NCI-H82 treated with DMSO at 0.1 percent for 48 hours (cell line): ENCODE measurements around the gene TLE3.

Experiments
- DNase-seq: peaks from one replicate; lab custom pipeline; 2025; ENCODE audit not compliant: unreplicated experiment; lab: John Stamatoyannopoulos, UW

Gene TLE3

DNA sequence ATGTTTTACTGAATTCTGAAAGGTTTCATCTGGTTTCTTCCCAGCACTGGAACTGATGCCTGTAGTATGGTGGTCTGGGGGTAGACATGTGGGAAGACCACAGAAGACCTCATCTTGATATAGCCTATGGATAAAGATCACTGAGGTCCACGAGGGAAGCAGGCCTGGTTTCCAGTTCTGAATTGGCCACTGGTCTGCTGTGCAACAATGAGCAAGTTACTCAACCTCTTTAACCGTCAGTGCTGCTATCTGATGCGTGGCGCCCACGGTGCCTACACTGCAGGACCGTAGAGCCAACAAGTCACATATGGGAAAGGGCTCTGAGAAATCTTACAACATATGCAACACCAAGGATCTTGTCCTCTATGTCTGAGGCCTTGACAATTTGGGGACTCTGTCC, 13.3 kb downstream of the TLE3 start:
- no peak for DNase-seq

DNA sequence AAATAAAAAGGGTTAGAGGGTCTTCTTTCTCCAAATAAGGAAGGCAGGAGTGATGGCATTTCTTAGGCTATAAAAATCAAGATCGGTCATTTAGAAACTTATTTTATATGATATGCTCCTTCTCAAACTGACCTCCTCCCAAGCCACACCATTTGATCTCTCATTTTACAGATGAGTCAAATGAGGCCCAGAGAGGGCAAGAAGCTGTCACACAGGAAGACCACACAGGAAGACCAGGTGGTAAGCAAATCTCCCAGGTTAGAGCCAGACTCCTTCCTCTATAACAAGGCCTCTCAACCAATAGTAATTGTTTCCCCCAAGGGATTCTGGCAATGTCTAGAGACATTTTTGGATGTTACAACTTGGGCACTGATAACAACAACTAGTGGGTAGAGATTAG, 13.8 kb downstream of the TLE3 start:
- no peak for DNase-seq

DNA sequence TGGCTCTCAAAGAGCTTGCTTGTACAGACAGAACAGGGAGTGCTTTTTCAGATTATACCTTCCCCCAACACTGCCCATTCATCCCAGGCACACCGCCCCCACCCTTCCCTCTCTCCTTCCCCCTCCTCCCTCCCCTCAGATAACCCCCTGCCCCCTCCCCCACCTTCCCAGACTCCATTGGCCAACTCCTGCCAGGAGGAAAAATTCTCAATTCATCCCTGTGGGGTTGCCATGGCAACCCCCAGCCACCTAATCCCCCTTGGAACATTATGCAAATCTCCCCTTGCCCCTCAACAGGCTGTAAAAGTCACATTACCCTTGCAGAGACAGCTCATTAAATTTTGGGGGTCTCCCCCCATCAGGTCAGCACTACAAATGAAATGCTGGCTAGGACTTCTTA, 14.3 kb downstream of the TLE3 start:
- DNase-seq = peak; percentile 30

DNA sequence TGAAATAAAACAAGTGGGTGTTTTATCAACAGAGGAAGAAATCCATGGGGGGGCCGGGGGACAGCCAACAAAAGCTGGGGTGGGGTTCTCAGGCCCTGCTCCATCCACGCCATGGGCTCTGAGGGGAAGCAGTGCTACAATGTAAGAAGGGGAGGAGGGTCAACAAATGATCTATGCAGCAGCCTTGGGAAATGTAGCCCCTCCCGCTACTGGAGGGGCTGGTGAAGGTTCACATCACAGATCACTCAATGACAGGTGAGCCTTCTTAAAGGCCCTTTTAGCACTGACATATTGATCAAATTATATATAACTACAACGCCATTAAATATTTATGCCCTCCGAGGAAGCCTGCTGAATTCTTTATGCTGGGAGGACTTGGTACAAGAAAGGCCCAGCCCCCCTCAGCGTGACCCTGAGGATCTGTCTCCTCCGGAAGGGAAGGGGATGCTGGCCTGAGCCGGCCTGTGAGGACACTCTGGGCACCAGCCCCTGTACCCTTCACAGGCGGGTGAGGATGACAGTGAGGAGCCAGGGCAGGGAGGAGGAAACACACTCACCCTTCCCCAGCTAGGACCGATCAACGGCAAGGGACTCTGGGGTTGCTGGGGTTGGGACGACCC, 15.3 kb downstream of the TLE3 start:
- no peak for DNase-seq

DNA sequence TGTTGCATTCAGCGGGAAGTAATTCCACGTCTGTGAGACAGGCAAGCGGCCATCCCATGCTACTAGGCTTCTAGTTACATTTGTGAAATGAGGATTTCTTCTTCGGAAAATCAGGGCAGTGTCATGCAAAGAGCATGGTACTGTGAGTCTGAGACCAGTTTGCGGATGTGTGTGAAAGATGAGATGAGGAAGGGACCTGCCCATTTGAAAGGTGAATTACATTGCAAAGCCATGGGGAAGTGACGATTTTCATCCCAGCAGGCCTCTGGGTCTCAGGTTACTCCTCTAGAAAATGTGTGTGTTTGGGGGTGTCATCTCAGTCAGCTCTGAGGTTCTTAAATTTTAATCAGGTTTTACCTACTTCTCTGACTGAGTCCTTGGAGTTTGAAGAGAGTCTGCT, 16.1 kb downstream of the TLE3 start:
- DNase-seq = no peak

DNA sequence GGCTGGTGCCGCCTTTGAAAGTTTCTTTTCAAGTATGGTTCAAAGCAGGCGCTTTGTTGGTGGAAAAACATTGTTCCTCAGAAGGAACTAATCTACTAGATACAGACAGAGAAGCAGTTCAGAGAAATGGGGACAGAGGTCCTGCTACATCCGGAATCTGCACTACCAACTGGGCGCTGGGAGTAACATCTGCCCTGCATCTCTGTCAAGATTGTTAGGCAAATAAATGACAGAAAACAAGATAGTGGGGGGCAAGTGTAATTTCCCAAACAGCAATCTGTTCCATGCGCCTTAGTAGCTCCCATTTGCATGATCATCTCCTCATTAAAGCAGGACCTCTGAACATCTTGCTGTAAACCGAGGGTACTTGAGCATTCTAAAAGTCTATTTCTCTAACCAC, 17.4 kb downstream of the TLE3 start:
- no peak for DNase-seq

DNA sequence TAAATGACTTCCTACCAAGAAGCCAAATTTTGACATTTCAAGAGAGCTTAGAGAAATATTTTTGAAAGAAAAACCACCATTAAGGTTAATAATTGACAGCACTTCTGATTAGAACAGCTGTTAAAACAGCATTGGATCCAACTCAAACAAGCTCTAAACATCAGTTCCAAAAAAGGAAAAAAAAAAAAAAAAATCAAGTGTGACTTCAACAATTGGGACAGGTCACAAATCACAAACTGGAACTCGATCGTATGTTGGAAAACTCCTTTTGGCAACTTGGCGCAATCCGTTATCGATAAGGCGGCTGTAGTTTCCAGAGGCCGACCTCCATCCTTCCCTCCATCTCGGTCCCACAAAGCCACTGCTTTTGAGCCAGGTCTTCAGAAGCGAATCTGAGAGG, 17.8 kb downstream of the TLE3 start:
- no peak for DNase-seq

DNA sequence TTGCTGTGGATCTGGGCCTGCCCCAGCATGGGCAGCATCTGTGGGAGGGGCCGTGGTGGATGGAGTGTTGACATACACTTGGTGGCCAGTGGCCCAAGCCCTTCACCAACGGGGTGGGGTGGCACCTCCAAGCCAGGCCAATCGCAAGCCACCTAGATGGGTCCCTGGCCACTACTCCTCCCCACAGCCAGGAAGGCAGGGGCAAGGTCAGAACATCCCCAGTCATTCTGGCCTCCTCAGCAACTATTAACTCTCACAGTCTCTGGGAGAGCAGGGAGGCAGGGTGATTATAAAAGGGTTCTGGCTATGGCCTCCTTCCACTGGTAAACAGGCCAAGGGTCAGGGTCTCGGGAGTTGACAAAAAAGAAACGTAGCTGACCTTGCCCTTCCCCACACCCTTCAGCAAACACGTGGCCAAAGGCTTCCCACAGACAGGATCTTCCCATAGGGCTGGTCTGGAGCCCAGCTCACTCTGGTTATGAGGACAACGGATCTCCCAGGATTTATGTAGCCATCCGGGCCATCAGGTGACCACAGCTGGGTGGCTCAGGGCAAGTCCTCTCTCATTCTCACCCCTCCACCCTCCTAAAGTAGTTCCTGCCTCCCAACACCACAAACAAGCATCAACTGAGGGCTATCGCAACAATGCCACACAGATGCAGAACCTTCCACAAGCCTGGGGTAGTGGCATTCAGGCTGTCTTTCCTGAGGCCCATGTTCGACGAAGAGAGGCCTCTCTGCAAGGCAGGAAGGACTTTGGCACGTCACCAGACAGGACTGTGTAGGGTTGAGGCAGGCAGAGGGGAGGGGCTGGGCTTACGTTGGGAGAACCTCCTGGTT, 18.9 kb downstream of the TLE3 start:
- DNase-seq = no peak

DNA sequence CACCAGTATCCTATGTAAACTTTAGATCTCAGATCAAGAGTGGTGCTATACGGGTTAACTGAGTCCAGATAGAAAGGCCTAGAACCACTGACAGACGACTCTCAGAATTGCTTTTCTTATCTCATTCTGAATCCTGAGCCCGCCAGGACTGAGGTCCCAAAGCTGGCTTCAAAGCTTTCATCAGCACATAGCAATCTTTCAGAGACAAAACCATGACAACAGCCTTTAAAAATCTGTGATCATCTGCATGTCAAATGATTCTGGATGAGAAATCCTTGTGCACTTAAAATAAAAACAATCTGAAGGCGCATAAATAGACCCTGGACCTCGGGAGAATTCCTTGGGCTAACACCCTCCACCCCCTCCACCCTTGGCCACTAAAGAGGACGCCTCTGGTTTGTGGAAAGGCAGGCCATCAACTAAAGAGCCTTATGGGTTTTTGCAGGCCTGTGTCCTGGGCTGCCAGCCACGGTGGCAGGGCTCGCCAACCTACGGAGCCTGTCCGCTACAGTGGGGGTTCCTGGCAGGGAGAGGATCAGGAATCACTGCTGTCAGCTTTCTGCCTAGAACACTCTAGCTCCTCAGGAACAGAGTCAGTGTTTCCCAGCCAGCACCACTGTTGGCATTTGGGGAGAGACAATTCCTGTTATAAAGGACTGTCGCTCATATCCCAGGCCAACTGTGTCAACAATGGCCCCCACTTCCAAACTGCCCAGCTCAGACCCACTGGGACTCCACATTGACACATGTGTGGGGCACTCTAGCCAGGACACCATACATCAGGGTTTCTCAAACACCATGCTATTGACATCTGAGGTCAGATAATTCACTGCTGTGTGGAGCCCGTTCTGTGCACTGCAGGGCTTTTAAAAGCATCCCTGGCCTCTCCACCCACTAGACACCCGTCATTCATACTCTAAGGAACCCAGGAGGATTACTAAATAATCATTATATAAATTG, 20.2 kb downstream of the TLE3 start:
- no peak for DNase-seq

DNA sequence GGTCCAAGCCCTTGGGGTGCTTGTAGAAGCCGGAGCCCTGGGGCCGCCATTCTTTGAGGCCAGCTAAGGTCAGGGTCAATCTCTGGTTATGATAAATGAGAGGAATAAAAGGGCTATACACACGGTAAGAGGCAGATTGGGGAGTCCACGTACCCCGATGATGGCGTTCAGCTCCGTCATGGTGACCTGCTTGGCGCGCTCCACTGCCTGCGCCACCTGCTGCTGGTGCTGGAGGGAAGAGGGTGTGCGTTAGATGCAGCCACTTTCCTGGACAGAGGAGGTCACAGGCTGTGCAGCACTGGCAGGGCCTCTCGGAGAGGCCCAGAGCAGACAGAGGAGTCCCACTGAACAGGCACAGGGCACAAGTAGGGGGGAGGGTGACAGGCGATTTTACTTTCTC, 23.3 kb downstream of the TLE3 start:
- DNase-seq = no peak

DNA sequence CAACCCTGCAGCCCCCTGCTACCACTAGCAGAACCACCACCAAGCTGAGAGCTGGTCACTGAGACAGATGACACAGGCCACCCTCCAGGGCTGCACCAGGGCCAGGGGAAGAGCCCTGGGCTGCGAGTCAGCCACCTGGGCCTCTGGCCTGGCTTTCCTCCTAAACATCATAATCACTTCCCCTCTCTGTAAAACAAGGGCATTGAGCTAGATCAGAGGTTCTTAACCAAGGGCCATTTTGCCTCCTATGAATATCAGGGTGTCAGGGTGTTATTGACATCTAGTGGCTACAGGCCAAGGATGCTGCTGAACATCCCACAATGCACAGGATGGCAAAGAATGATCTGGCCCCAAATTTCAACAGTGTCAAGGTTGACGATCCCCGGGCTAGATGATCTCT, 25.2 kb downstream of the TLE3 start:
- DNase-seq = no peak

DNA sequence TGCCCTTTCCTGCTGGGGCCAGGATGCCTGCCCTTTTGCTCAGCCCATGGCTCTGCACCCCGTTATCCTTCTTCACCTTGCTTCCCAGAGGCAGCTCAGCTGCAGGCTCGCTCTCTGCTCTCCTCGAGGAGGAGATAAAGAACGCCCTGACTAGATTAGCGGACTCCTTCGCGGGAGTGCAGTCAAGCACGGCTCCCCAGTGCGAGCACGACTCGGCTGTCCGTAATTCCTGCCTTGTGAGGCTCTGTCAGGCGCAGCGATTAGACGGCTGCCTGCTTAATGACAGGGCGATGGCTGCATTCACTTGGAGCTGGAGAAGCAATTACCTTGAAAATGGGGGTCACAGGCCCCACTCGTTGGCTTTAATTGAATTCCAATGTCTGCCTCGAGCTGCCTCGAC, 25.9 kb downstream of the TLE3 start:
- DNase-seq = no peak

DNA sequence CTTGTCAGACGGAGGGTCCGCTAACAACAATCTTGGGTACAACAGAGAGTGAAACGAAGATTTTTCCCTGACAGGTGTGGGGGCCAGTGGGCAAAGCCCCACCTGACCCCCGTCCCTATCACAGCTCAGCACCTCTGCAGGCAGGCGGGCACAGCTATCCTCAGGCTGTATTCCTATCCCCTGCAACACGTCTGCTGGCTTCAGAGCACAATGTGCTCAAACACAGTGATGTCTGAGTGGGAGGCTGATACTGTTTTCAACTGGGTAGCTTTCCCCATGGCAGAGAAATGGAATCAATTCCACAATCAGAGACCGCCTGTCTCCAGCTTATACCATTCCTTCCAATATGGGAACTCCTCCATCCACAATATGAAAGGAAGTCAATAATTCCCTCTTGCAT, 28.0 kb downstream of the TLE3 start:
- DNase-seq = no peak

DNA sequence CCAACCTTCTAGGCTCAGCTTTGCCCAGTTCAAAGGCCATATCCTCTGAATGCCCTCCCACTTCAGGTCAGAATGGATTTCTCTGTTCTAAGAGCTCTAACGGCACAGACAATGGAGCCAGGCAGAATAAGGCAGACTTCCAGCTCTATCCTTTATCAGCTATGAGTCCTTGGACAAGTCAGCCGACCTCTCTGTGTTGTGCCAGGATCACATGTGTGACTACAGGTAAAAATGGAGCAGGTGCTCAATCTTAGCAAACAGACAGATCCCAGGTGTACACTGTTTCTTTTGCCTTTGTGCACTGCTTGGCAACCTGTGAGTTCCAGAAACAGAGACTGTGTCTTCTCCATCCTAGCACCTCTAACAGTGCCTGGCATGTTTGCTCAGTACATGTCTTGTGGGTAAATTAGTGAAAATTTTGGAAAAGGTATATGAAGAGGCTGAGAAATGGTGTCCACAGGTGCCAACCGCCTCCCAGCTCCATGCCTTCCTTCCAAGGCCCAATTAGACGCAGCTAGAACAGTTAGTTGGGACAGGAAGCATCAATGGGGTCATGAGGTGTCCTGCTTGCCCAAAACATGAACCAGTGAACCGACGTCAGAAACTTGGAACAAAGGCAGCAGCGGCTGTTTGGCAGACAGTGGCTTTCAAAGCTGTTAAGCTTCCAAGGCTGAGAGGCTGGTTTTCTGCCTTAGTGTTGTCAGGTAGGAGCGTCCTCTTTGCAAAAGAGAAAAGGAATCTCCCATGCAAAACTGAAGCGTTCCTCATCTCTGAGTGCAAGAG, 28.7 kb downstream of the TLE3 start:
- no peak for DNase-seq

DNA sequence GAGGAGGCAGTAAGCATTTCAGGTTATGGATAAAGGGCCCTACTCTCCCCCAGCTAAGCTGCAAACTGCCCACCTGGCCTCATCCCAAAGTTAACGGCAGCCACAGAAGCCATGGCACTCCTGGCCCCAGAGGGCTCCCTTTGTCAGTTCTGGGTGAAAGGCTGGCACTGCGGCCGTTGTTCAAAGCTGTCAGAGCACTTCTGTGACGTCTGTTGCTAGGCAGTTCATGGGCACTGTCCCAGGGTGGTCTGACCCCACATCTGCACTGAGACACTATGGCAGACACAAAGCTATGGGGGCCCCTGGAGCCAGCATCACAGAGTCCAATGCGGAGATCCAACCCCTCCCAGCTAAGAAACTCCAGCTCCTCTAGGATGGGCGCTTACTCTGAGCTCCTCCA, 30.0 kb downstream of the TLE3 start:
- DNase-seq = no peak

DNA sequence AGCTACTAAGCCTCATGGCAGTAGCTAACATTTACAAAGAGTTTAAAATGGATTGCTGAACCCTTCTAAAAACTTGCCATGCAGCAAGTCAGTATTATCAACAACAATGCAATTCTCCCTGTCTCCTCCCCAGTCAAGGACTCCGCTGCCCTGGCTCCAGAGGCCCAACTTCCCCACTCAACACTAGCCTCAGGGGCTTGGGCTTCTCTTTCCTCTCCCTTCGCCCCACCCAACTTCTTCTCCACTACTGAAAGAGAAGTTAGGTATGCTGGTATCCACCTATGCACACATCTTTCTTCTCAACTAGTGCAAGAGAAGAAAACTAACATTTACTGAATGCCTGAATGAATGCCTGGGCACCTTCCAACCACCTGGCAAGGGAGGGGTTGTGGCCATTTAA, 30.7 kb downstream of the TLE3 start:
- no peak for DNase-seq

DNA sequence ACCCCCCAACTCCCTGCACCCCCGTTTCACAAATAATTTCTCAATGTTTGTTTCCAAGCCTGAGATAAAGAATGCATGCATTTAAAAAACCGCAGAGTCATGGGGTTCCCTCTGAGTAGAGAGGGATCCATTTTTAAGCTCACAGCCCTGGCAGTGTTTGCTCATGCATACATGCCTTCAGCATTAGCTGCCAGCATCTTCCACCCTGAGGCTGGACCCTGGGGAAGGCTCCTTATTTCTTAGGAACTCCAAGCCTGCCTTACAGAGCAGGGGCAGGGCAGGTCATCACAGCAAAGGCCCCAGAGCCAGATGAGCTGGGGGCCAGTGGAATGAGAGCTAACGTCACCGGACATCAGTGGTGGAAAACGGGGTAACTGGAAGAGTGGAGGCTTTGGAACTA, 31.3 kb downstream of the TLE3 start:
- no peak for DNase-seq

DNA sequence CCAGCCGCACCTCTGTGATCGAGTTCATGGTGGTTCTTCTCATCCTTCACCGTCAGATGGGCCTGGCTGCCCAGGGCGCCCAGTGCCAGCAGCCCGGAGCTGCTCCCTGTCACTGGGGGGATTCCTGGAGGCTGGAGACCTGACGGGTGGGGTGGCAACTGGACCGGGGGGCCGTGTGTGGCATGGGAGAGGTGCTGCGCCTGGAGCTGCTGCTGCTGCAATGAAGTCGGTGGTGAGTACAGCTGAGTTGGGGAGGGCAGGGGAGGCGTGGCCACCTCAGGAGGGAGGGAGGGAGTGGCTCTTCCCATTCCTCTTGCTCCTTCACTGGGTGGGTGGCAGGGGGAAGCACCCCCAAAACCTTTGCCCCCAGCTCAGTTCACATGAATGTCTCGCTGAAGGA, 31.7 kb downstream of the TLE3 start:
- no peak for DNase-seq

DNA sequence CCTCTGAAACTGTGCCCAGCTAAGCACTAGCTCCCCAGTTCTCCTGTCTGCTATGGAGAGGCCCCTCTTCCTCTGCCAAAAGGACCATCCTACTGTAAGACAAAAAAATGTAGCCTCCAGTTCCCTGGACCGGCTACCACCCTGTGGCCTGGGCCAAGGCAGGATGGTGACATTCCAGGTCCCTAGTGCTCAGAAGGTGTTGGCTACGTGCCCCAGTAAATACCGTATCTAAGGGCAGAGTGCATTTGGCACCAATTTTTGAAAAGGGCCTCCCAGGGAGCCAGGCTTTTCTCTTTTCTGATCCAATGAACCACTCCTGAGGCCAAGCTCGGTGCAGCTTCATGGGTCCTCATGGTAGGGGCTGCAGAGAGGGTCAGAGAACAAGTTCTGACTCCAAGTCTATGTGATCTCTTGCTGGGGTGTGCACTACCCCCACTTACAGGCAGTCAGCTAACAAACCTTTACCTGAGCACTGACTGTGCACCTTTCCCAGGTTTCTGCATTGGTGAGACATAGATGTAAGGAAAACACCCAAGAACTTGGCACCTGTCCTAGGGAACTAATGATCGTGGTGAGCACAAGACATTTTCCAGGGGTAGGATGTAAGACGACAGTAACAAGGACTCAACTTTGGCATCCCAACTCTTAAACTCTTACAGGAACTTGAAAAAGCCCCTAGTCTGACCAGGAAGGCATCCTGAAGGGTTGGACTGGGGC, 32.6 kb downstream of the TLE3 start:
- DNase-seq = no peak

DNA sequence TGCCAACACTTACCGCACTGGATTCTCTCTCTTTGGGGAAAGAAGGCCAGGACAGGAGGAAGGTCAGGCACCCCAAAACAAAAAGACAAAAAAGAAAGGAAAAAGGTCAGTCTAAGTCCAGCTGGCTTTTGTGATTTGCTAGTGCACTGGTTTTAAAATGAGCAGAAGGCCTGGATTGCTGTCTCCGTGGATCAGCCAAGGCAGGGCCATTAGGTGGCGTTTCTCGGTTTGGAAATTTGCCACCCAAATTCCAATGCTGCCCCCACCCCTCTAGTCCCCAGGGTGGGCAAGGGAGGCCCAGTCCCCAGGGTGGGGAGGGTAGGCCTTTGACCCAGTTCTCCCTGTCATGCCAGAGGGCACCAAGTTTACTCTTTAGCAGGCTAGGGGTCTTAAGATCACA, 33.3 kb downstream of the TLE3 start:
- no peak for DNase-seq
